ENCODE measurements around the gene AOPEP. TPM values are rescaled to one million over a fixed set of nuclear protein-coding genes. Genes with fewer than 3 reads are reported as not detected.
A peak's percentile ranks its signal among the peaks of the same experiment; 100 is the strongest.

AOPEP gene
- total RNA-seq, 4 donors from 2014 or later = 80.7 to 428 (median 126) TPM

DNA sequence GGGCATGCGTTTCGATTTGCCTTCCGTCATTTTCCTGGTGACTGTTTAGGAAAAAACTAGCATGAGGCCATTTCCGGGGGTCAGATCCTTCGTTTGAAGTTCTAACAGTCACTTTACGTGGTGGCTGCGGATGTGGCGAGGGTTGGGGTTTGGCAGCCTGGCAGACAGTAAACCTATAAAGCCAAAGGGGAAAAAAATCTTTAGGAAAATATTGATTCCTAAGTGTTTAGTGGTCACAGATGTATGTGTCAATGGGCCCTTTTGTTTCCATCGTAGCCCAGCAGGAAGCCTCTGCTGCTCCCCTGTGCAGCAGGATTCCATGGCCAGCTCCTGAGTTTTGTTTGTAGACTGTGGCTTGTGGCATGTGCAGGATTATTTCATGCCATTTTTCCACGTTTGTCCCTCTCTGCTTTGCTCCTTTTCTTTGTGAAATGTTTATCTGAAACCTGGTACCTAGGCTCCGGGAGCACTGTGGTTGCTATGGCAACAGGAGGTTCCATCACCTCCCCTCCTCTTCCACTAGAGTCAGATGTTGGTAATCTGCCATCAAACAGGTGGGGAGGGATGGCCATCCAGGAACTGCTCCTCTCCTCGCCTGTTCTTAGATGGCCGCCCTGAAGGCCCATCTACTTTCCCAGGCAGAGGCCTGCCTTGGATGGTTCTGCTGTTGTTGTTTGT, 202.3 kb downstream of the AOPEP start:
- TF ChIP-seq, protein P1, sequence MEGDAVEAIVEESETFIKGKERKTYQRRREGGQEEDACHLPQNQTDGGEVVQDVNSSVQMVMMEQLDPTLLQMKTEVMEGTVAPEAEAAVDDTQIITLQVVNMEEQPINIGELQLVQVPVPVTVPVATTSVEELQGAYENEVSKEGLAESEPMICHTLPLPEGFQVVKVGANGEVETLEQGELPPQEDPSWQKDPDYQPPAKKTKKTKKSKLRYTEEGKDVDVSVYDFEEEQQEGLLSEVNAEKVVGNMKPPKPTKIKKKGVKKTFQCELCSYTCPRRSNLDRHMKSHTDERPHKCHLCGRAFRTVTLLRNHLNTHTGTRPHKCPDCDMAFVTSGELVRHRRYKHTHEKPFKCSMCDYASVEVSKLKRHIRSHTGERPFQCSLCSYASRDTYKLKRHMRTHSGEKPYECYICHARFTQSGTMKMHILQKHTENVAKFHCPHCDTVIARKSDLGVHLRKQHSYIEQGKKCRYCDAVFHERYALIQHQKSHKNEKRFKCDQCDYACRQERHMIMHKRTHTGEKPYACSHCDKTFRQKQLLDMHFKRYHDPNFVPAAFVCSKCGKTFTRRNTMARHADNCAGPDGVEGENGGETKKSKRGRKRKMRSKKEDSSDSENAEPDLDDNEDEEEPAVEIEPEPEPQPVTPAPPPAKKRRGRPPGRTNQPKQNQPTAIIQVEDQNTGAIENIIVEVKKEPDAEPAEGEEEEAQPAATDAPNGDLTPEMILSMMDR (IDR thresholded peaks at IDR 0.05) = no peak
- no peak for TF ChIP-seq POLR2A (IDR thresholded peaks at IDR 0.05)
- Histone ChIP-seq H3K27me3 (no peaks in the 10 kb centered on the region), H3K4me3 (no peak overlapping the region), H3K9me3 (no peaks in the 10 kb centered on the region), H3K36me3 (no peaks in the 10 kb centered on the region), H3K4me1 (peaks cover under 1 to 12% of the 10 kb centered on the region in 2 donors), H3K27ac (peak overlapping the region; percentile 9 to 24)
- intact Hi-C loops (cut with DNase I; ENCODE audit: low total_unique reads) = loop anchor here (10.0 kb wide), 1 partner anchor 114 kb away; no protein-coding TSS in a partner anchor
- peak in 1 of 2 donors; percentile 13 for DNase-seq

DNA sequence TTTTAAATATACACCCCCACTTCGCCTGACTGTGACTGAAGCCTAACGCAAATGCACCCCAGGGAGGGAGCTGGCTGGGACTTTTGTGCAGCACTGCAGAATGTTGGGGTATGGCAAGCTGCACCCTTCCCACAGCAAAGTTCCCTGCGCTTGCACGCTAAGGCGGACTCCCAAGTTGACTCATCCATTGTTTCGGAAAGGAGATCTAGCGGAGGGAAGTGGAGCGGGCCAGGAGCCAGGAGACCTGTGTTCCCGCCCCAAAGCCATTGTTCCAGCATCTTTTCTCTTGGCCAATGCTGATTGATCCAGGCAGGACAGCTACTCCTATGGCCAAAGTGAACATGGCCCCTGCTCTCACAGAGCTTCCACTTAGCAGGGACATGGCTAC, 202.9 kb downstream of the AOPEP start:
- Histone ChIP-seq H3K4me3 (no peak overlapping the region), H3K9me3 (no peaks in the 10 kb centered on the region), H3K4me1 (peaks cover 0 to 9% of the 10 kb centered on the region in 2 donors), H3K27ac (peak overlapping the region; percentile 9 to 24), H3K36me3 (no peaks in the 10 kb centered on the region), H3K27me3 (no peaks in the 10 kb centered on the region)
- TF ChIP-seq, protein P1 (IDR thresholded peaks at IDR 0.05) = no peak
- TF ChIP-seq POLR2A (IDR thresholded peaks at IDR 0.05) = no peak
- peak in 1 of 2 donors; percentile 59 for DNase-seq
- intact Hi-C loops (cut with DNase I; ENCODE audit: low total_unique reads) = loop anchor here (10.0 kb wide), 1 partner anchor 115 kb away; no protein-coding TSS in a partner anchor

DNA sequence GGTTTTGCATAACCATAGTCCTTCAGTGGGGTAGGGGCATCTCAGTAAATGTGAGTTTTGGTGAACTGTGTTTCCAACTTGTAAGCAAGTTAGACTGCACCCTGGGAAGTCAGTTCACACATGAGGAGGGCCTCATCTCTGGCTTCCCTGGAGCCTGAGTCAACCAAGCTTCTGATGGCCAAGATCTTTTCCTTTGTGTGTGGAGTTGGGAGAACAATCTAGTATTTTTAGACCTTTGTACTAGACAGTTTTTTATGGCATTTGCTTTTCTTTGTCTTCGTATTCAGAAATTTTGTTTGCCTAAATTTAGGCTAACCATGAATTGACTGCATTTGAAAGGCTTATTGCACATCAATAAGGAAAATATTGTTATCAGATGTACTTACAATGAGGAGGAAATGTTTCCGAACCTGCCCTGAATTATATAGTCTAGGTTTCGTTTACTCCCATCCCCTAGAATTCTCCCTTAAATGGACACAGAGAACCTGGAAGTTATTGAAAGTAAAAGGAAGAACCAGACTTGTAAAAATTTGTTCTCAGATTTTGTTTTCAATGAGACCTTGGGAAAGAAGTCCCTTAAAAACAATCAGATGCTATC, 204.6 kb downstream of the AOPEP start:
- Histone ChIP-seq H3K36me3 (no peaks in the 10 kb centered on the region), H3K4me1 (peaks cover 0 to 5% of the 10 kb centered on the region in 2 donors), H3K27me3 (no peaks in the 10 kb centered on the region), H3K4me3 (no peak overlapping the region), H3K9me3 (no peaks in the 10 kb centered on the region), H3K27ac (peak overlapping the region in 1 of 2 donors; percentile 83)
- no peak for DNase-seq
- intact Hi-C loops (cut with DNase I; ENCODE audit: low total_unique reads) = no loop called here
- TF ChIP-seq POLR2A (IDR thresholded peaks at IDR 0.05) = no peak
- TF ChIP-seq, protein P1 (IDR thresholded peaks at IDR 0.05) = no peak

DNA sequence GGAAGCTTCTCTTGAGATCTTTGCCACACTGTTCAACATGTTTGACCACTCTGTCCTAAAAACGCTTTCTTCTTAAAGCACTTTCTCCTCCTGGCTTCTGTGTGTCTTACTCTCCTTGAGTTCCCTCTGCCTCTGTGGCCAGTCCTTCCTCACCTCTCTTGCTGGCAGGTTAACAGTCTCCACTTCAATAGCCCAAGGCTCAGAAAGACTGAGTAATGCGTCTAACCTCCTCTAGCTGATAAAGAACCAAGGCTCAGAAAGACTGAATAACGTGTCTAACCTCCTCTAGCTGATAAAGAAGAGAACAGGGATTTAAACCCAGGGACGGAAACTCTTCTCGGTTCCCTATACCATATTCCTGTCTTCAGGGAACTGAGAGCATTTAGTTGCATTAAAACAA, 205.2 kb downstream of the AOPEP start:
- H3K27ac ChIP-seq = peak overlapping the region; percentile 36 to 83
- H3K27me3 ChIP-seq = no peaks in the 10 kb centered on the region
- no peak for DNase-seq
- no peak overlapping the region for H3K4me3 ChIP-seq
- no peak for TF ChIP-seq POLR2A (IDR thresholded peaks at IDR 0.05)
- TF ChIP-seq, protein P1 (IDR thresholded peaks at IDR 0.05) = no peak
- peaks cover 0 to 5% of the 10 kb centered on the region in 2 donors for H3K4me1 ChIP-seq
- H3K36me3 ChIP-seq = no peaks in the 10 kb centered on the region
- H3K9me3 ChIP-seq = no peaks in the 10 kb centered on the region
- intact Hi-C loops (cut with DNase I; ENCODE audit: low total_unique reads) = no loop called here

Measured in uterus (tissue), 4 donors.